Hepatocyte (in vitro differentiated cells): ENCODE results near the gene TEKT2. TPM values are rescaled to one million over a fixed set of nuclear protein-coding genes. Genes with fewer than 3 reads are reported as not detected.
A peak's percentile ranks its signal among the peaks of the same experiment; 100 is the strongest.

Experiments used
- DNase-seq: peaks from one replicate; pipeline ENCODE4 v3.0.0-alpha.2; 2016; ENCODE audit warnings: low spot score
- H2AFZ ChIP-seq: fragments of 200-600 bp; sonication (generic); 2 replicates; pipeline ENCODE4 v1.6.0; 2016; ENCODE audit warnings: antibody characterized with exemption, mild to moderate bottlenecking
- H3K27ac ChIP-seq: fragments of 200-600 bp; sonication (generic); 2 replicates; pipeline ENCODE4 v1.5.1; 2016; ENCODE audit warnings: mild to moderate bottlenecking
- H3K27me3 ChIP-seq: fragments of 200-600 bp; sonication (generic); 2 replicates; pipeline ENCODE4 v1.6.1; 2016
- H3K36me3 ChIP-seq: fragments of 200-600 bp; sonication (generic); replicated peaks from 2 replicates; pipeline ENCODE4 v1.5.1; 2016; ENCODE audit warnings: low read depth; ENCODE audit not compliant: insufficient read depth
- H3K4me1 ChIP-seq: fragments of 200-600 bp; sonication (generic); 2 replicates; pipeline ENCODE4 v1.5.1; 2016; ENCODE audit warnings: mild to moderate bottlenecking, moderate library complexity; ENCODE audit not compliant: insufficient read depth
- H3K4me2 ChIP-seq: fragments of 200-600 bp; sonication (generic); 2 replicates; pipeline ENCODE4 v1.6.0; 2016
- H3K4me3 ChIP-seq: fragments of 200-600 bp; sonication (generic); 2 replicates; pipeline ENCODE4 v1.5.1; 2016; ENCODE audit warnings: mild to moderate bottlenecking
- H3K79me2 ChIP-seq: fragments of 200-600 bp; sonication (generic); 2 replicates; pipeline ENCODE4 v1.6.0; 2017; ENCODE audit warnings: mild to moderate bottlenecking
- H3K9me2 ChIP-seq: fragments of 200-600 bp; sonication (generic); replicated peaks from 2 replicates; pipeline ENCODE4 v1.6.0; 2017; ENCODE audit warnings: mild to moderate bottlenecking; ENCODE audit not compliant: insufficient read depth
- H3K9me3 ChIP-seq: fragments of 200-600 bp; sonication (generic); 2 replicates; pipeline ENCODE4 v1.5.1; 2016; ENCODE audit warnings: low read depth, mild to moderate bottlenecking
- H4K20me1 ChIP-seq: fragments of 200-600 bp; sonication (generic); 2 replicates; pipeline ENCODE4 v1.6.0; 2016; ENCODE audit warnings: mild to moderate bottlenecking; ENCODE audit not compliant: insufficient read depth, poor library complexity, severe bottlenecking
- EZH2 ChIP-seq: fragments of 200-600 bp; sonication (generic); IDR thresholded peaks from 2 replicates; pipeline ENCODE4 v1.6.1; 2016; ENCODE audit warnings: antibody characterized with exemption, mild to moderate bottlenecking, borderline replicate concordance
- EZH2phosphoT487 ChIP-seq: fragments of 200-600 bp; sonication (generic); IDR thresholded peaks from one replicate; pipeline ENCODE4 v1.6.1; 2018; ENCODE audit warnings: antibody characterized with exemption, mild to moderate bottlenecking, low read depth, moderate library complexity; ENCODE audit not compliant: unreplicated experiment, severe bottlenecking
- WGBS: methylation state at CpG from one replicate; pipeline ENCODE4 v1.1.6; 2016; ENCODE audit warnings: low lambda C conversion rate; ENCODE audit errors: missing lambda C conversion rate; 5-methylcytosine and 5-hydroxymethylcytosine counted together
- polyA plus RNA-seq: library from polyadenylated mRNA; unstranded; fragments of >200 nt; fragmentation: Nextera tagmentation; extraction: Ambion mirVana; gene quantifications from 2 replicates; pipeline ENCODE4 v1.2.1, GENCODE V29; 2016
- total RNA-seq: library from RNA; depleted of rRNA; stranded (reverse); fragments of >200 nt; gene quantifications from 2 replicates; pipeline ENCODE4 v1.2.3, GENCODE V29; 2014
- TF ChIP-seq, protein P1 (sequence below): fragments of 200-600 bp; sonication (generic); IDR thresholded peaks from 2 replicates; pipeline ENCODE4 v1.5.1; 2016; ENCODE audit warnings: antibody characterized with exemption, mild to moderate bottlenecking; ENCODE audit not compliant: poor library complexity

Gene TEKT2
- total and polyA plus RNA-seq, 2 experiments from 2014 or later: 1.1 to 1.4 TPM

DNA sequence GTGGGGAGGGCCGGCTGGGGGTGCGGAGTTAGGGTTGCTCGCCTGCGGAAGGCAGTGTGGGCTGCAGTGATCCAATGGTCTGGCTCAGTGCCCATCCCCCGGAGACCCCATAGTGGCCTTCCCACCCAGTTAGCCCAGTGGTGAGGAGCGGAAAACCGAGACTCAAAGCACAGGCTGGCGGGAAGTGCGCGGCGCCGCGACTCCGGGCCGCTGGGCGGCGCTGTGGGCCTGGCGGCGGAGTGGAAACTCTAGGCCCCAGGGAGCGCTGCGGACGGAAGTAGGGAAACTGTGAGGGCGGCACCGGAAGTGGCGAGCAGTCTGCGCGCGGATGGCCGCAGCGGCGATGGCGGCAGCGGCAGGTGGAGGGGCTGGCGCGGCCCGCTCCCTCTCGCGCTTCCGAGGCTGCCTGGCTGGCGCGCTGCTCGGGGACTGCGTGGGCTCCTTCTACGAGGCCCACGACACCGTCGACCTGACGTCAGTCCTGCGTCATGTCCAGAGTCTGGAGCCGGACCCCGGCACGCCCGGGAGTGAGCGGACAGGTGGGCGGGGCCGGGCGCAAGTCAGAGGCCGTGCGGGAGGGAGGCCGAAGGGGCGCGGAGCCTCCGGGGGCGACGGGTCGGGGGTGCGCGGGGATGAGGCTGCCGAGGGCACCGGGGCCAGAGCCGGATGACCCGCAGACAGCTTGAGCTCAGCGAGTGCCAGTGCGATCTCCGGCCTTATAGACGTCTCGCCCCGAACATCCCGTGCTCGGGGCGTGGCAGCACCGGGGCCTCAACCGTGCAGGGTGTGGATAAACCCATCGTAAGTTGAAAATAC is 4.9 kb downstream of the TEKT2 start, which contains the start of gene ADPRS:
Gene ADPRS, plus strand, starts transcription at position 316 of the 816 bp plus-strand sequence. Its CDS starts 13 bp downstream, at position 329.
- peak; percentile 95 for DNase-seq
- Histone ChIP-seq H3K27ac (peak within 1 kb of the TSS; percentile 96), H3K27me3 (no peaks in the 10 kb centered on the region), H3K36me3 (no peaks in the 10 kb centered on the region), H3K9me3 (no peaks in the 10 kb centered on the region), H4K20me1 (peaks cover 3% of the 10 kb centered on the region), H3K79me2 (peaks cover 27% of the 10 kb centered on the region), H3K4me1 (peaks cover 19% of the 10 kb centered on the region), H3K4me2 (peak within 1 kb of the TSS; percentile 99), H2AFZ (peak within 1 kb of the TSS; percentile 99), H3K4me3 (peak within 1 kb of the TSS; percentile 85), H3K9me2 (no peaks in the 10 kb centered on the region)
- TF ChIP-seq, protein P1, sequence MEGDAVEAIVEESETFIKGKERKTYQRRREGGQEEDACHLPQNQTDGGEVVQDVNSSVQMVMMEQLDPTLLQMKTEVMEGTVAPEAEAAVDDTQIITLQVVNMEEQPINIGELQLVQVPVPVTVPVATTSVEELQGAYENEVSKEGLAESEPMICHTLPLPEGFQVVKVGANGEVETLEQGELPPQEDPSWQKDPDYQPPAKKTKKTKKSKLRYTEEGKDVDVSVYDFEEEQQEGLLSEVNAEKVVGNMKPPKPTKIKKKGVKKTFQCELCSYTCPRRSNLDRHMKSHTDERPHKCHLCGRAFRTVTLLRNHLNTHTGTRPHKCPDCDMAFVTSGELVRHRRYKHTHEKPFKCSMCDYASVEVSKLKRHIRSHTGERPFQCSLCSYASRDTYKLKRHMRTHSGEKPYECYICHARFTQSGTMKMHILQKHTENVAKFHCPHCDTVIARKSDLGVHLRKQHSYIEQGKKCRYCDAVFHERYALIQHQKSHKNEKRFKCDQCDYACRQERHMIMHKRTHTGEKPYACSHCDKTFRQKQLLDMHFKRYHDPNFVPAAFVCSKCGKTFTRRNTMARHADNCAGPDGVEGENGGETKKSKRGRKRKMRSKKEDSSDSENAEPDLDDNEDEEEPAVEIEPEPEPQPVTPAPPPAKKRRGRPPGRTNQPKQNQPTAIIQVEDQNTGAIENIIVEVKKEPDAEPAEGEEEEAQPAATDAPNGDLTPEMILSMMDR: peak; percentile 99
- no peak for TF ChIP-seq EZH2phosphoT487
- WGBS: 2% methylated on average over 65 of the region's 84 CpGs

DNA sequence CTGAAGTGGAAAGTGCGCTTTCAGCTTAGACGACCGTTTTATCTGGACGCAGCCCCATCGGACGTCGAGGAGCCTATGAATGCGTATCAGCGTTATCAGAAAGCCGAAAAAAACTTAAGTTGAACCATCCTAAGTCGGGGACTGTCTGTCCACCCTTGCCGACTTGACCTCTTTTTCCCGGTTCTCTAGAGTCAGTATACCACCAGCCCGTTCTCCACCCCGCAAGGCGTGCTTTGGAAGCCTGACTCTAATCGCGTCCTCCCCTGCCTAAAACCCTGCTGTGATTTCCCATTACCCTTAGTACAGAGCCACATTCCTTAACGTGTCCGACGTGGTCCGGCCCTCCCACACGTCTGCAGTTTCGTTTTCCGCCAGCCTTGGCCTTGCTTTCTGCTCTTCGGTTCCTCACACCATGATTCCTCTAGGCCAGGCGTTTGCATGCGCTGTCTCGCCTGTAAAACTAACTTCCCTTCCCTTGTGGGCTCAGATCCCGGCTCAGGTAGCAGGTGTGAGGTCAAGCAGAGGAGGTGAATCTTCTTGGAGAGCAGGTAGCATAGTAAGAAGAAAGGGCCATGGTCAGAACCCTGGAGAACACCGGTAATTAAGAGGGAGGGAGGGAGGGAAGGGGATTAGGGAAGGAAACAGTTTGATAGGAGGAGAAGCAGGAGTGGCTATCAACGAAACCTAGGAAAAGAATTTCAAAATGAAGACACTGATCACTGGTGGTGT is 5.7 kb downstream of the TEKT2 start:
- Histone ChIP-seq H3K79me2 (peaks cover 27% of the 10 kb centered on the region), H3K9me3 (no peaks in the 10 kb centered on the region), H3K4me1 (peaks cover 16% of the 10 kb centered on the region), H3K4me3 (peak overlapping the region; percentile 85), H2AFZ (peak overlapping the region; percentile 87), H4K20me1 (peaks cover 3% of the 10 kb centered on the region), H3K36me3 (no peaks in the 10 kb centered on the region), H3K9me2 (no peaks in the 10 kb centered on the region), H3K27ac (peak overlapping the region; percentile 96), H3K27me3 (no peaks in the 10 kb centered on the region), H3K4me2 (peak overlapping the region; percentile 99)
- DNase-seq: peak; percentile 59
- TF ChIP-seq EZH2 (no peak), EZH2phosphoT487 (no peak)
- TF ChIP-seq, protein P1: no peak
- WGBS: 12% methylated on average over 32 of the region's 32 CpGs

DNA sequence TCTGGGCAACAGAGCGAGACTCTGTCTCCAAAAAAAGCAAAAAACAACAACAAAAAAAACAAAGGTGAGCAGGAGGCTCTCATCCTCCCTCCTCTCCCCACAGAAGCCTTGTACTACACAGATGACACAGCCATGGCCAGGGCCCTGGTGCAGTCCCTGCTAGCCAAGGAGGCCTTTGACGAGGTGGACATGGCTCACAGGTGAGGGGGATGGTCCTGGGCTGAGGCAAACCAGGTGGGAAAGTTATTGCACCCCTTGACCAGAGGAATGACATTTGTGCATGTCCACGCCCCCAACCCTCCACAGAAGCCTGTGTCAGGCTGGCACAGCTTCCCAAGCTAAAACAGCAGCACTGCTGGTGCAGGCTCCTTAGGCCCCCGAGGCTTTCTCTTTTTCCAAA is 7.2 kb downstream of the TEKT2 start:
- no peak overlapping the region for H2AFZ ChIP-seq
- H3K27me3 ChIP-seq: no peaks in the 10 kb centered on the region
- TF ChIP-seq EZH2phosphoT487: no peak
- no peak for TF ChIP-seq EZH2
- TF ChIP-seq, protein P1: no peak
- no peaks in the 10 kb centered on the region for H3K9me3 ChIP-seq
- no peaks in the 10 kb centered on the region for H3K9me2 ChIP-seq
- DNase-seq: no peak
- WGBS: 96% methylated on average over 4 of the region's 4 CpGs
- H3K4me1 ChIP-seq: peaks cover 15% of the 10 kb centered on the region
- peaks cover 3% of the 10 kb centered on the region for H4K20me1 ChIP-seq
- no peak overlapping the region for H3K4me2 ChIP-seq
- H3K36me3 ChIP-seq: no peaks in the 10 kb centered on the region
- H3K4me3 ChIP-seq: no peak overlapping the region
- H3K79me2 ChIP-seq: peaks cover 27% of the 10 kb centered on the region
- H3K27ac ChIP-seq: no peak overlapping the region
